ENCODE data around the gene PCDHGC3. TPM values are rescaled to one million over a fixed set of nuclear protein-coding genes. Genes with fewer than 3 reads are reported as not detected.

Gene PCDHGC3
- total and polyA plus RNA-seq, 9 of the 15 experiments (the other 6 are each of a cell fraction or from before 2014, with no cell fraction given) = 0.07 TPM; not detected in 8

DNA sequence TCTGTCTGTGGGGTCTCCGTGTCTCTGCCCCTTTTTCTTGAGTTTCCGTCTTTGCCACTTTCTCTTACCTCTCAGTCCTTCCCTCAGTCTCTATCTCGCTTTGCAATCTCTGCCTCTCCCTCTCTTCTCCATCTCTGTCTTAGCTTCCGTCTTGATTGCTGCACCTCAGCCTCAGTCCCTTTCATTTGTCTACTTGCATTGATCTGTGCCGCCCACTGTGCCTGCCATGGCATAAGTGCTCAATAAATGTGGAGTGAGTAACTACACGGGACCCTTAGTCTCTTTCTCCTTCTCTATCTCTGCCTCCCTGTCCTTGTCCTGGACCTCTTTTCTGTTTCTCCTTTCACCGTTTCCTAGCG is 19.7 kb downstream of the PCDHGC3 start:
- FAIRE-seq (no peak), ATAC-seq (no peak; the same call in 2 of the 3 replicates), DNase-seq (ENCODE audit: extremely low read depth in 1 of 4, low spot score in 3 of 4) (no peak)
- in situ Hi-C loops (cut with MboI) (no loop called here), intact Hi-C loops (cut with micrococcal nuclease) (no loop called here)
- H3K9ac ChIP-seq (ENCODE audit: insufficient read depth in 1 of 2, low read depth in 2 of 2, low read length in 2 of 2) = no peak overlapping the region
- no peaks in the 10 kb centered on the region for H3K36me3 ChIP-seq (ENCODE audit: control insufficient read depth, insufficient read depth, low read length)
- no peak overlapping the region for H3K27ac ChIP-seq (ENCODE audit: extremely low read depth, low read depth, low read length)
- no peaks in the 10 kb centered on the region for H3K9me3 ChIP-seq (replicated peaks; ENCODE audit: control insufficient read depth, insufficient read depth, low read depth, low read length)
- peaks cover 19 to 60% of the 10 kb centered on the region in 2 experiments for H3K27me3 ChIP-seq (ENCODE audit: control insufficient read depth in 2 of 2, insufficient read depth in 2 of 2, low read length in 2 of 2)
- H2AFZ ChIP-seq (ENCODE audit: low read depth, low read length) = no peak overlapping the region
- no peaks in the 10 kb centered on the region for H4K20me1 ChIP-seq (replicated peaks; ENCODE audit: control insufficient read depth, insufficient read depth, low read length)
- no peaks in the 10 kb centered on the region for H3K79me2 ChIP-seq (ENCODE audit: control insufficient read depth, insufficient read depth, low read length)
- H3K4me3 ChIP-seq = no peak overlapping the region
- H3K9me1 ChIP-seq (ENCODE audit: control insufficient read depth, insufficient read depth, low read length) = no peaks in the 10 kb centered on the region
- 0% methylated on average over 8 of the region's 8 CpGs for WGBS (ENCODE audit: insufficient coverage, low coverage, missing lambda C conversion rate)
- TF ChIP-seq ZKSCAN8 (CRISPR knock-in tag; IDR thresholded peaks at IDR 0.05) = no peak
- no peak for TF ChIP-seq ZFP1 (CRISPR knock-in tag; IDR thresholded peaks at IDR 0.05)
- no peak for TF ChIP-seq RBFOX2 (IDR thresholded peaks at IDR 0.05; ENCODE audit: low read depth, low read length)
- TF ChIP-seq DEAF1 (CRISPR knock-in tag; IDR thresholded peaks at IDR 0.05) = no peak
- TF ChIP-seq SMARCB1 (IDR thresholded peaks at IDR 0.05; ENCODE audit: insufficient read length, low read depth) = no peak
- no peak for TF ChIP-seq THRAP3 (IDR thresholded peaks at IDR 0.05; ENCODE audit: borderline replicate concordance)
- no peak for TF ChIP-seq NCOA2 (IDR thresholded peaks at IDR 0.05; ENCODE audit: partially characterized antibody in 2 of 2)
- TF ChIP-seq MCM3 (IDR thresholded peaks at IDR 0.05) = no peak
- no peak for TF ChIP-seq ZBTB49 (CRISPR knock-in tag; IDR thresholded peaks at IDR 0.05; ENCODE audit: borderline replicate concordance)
- ChIA-PET POLR2A (interaction anchor here (1.5 to 1.6 kb wide), 2 partner anchors 13 to 19 kb away, joined by 3 to 4 read pairs; no protein-coding TSS in a partner anchor), CTCF (ENCODE audit: low intra/inter-chr PET ratio) (no interaction called here)
- BruUV-seq (replicated peaks) = no TSS peak
- H3K4me2 ChIP-seq (ENCODE audit: insufficient read depth, low read length) = no peak overlapping the region
- H3K4me1 ChIP-seq (replicated peaks in 1 of 2; ENCODE audit: control insufficient read depth in 2 of 2, insufficient read depth in 2 of 2, low read length in 2 of 2) = peaks cover 0 to 15% of the 10 kb centered on the region in 2 experiments; a peak in 1 of 5 replicates
